IPS DF 6.9 (cell line): ENCODE results near the gene ARHGEF4.

ENCODE experiments used
- DNase-seq: peaks from one replicate; pipeline ENCODE4 v3.0.0-alpha.2; 2013; ENCODE audit warnings: low read depth, low spot score
- H3K27ac ChIP-seq: one replicate; pipeline ENCODE4 v1.5.1; 2013; ENCODE audit warnings: low read length, control low read depth
- H3K27me3 ChIP-seq: 2 replicates; pipeline ENCODE4 v1.6.1; 2013; ENCODE audit warnings: mild to moderate bottlenecking, low read length; ENCODE audit not compliant: control insufficient read depth, insufficient read depth
- H3K36me3 ChIP-seq: 2 replicates; pipeline ENCODE4 v1.6.1; 2013; ENCODE audit warnings: low read length; ENCODE audit not compliant: control insufficient read depth, insufficient read depth
- H3K4me1 ChIP-seq: 2 replicates; pipeline ENCODE4 v1.6.1; 2013; ENCODE audit warnings: low read length; ENCODE audit not compliant: control insufficient read depth, insufficient read depth
- H3K4me3 ChIP-seq: 2 replicates; pipeline ENCODE4 v1.5.1; 2013; ENCODE audit warnings: mild to moderate bottlenecking, low read length
- H3K9me3 ChIP-seq: 2 replicates; pipeline ENCODE4 v1.6.1; 2013; ENCODE audit warnings: low read length, inconsistent platforms; ENCODE audit not compliant: control insufficient read depth, insufficient read depth
- WGBS: extraction: QIAGEN DNeasy Blood & Tissue Kit; methylation state at CpG from one replicate; pipeline ENCODE4 v1.1.7; 2013; ENCODE audit warnings: mixed read lengths, missing lambda C conversion rate; ENCODE audit not compliant: insufficient read length, insufficient coverage; 5-methylcytosine and 5-hydroxymethylcytosine counted together

The ARHGEF4 gene

DNA sequence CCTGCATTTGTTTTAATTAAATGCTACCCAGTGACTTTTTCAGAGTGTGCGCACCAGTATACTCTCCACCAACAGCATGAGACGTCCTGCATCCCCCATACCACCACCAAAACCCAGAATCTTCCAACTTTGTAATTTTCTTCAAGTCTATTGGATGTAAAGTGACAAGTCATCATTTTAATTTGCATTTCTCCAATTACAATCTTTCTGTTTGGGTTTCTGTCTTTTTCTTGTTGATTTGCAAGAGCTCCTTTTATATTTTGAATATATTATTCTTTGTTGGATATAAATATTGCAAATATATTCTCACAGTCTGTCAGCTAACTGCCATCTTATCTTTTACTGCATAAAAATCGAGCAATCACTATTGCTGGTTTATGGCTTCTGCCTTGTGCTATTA lies 160.0 kb downstream of the ARHGEF4 start:
- Histone ChIP-seq H3K4me1 (no peaks in the 10 kb centered on the region), H3K36me3 (no peaks in the 10 kb centered on the region), H3K27me3 (no peaks in the 10 kb centered on the region), H3K9me3 (no peaks in the 10 kb centered on the region), H3K27ac (no peak overlapping the region), H3K4me3 (no peak overlapping the region)
- DNase-seq = no peak
- WGBS = no CpG with 5 or more reads among the region's 3 CpGs

DNA sequence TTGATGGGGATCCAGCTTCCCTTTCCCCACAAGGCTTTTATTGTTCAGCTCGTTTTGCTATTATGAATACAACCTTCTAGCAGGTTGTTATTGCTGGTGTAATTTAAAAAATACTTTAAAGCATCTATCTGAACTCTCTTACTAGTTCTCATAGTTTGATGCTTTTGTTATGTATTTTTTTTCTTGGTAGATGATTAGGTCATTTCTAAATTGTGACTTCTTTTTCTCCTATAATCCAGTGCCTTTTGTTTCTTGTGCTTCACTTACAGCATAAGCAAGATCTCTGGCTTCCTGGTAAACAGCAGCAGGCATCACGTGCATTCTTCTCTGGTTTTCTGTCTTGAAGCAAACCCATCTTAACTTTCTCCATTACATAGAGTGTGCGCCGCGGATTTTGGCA lies 160.5 kb downstream of the ARHGEF4 start:
- Histone ChIP-seq H3K27me3 (no peaks in the 10 kb centered on the region), H3K9me3 (no peaks in the 10 kb centered on the region), H3K4me1 (no peaks in the 10 kb centered on the region), H3K4me3 (no peak overlapping the region), H3K36me3 (no peaks in the 10 kb centered on the region), H3K27ac (no peak overlapping the region)
- WGBS = no CpG with 5 or more reads among the region's 5 CpGs
- no peak for DNase-seq

DNA sequence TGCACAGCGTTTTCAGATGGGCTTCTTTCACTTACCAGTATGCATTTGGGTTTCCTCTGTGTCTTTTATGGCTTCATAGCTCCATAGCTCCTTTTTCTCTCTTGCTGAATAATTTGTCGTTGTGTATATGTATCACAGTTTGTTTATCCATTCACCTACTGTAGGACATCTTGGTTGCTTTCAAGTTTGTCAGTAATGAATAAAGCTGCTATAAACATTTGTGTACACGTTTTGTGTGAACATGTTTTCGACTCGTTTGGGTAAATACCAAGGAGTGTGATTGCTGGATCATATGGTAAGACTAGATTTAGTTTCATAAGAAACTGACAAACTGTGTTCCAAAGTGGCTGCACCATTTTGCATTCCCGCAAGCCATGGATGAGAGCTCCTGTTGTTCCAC lies 161.8 kb downstream of the ARHGEF4 start:
- H3K9me3 ChIP-seq = no peaks in the 10 kb centered on the region
- no peak for DNase-seq
- H3K4me1 ChIP-seq = no peaks in the 10 kb centered on the region
- no peaks in the 10 kb centered on the region for H3K27me3 ChIP-seq
- H3K4me3 ChIP-seq = no peak overlapping the region
- no peak overlapping the region for H3K27ac ChIP-seq
- no peaks in the 10 kb centered on the region for H3K36me3 ChIP-seq
- WGBS = no CpG with 5 or more reads among the region's 6 CpGs

DNA sequence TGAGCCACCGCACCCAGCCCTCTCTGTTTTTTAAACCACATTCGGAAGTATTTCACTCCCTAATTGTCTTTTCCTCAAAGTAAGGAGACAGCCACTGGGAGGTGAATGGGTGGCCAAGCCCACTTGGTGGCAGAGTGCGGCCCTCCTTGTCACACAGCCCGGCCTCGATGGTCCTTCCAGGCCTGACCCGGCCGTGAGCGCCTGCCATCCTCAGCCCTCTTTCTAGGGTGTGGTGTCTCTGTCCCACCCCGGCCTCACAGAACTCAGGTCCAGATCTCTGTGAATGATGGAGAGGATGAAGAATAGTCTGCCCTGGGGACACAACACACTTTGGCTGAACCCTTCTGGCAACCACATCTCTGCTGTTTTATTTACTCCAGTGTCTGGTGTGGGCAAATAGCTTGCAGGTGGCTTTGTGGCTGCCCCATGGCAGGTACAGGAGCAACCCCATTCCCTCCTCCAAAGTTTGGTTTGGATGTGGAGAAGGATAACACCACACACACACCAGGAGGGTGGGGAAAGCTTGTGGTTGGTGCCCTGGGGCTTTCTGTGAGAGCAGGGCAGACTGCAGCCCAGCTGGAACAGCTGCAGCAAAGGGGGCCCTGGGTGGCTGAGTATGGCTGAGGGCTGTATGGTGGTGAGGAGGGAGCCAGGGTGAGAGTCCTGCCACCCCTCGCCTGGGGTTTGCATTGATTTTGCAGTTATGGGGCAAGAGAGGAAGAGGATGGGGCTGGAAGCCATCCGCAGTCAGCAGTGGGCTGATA lies 167.9 kb downstream of the ARHGEF4 start:
- Histone ChIP-seq H3K36me3 (no peaks in the 10 kb centered on the region), H3K4me1 (peaks cover 1% of the 10 kb centered on the region; the same call in 1 of the 2 replicates), H3K27me3 (no peaks in the 10 kb centered on the region), H3K4me3 (no peak overlapping the region), H3K27ac (no peak overlapping the region), H3K9me3 (no peaks in the 10 kb centered on the region)
- no peak for DNase-seq
- no CpG with 5 or more reads among the region's 11 CpGs for whole genome bisulfite sequencing

DNA sequence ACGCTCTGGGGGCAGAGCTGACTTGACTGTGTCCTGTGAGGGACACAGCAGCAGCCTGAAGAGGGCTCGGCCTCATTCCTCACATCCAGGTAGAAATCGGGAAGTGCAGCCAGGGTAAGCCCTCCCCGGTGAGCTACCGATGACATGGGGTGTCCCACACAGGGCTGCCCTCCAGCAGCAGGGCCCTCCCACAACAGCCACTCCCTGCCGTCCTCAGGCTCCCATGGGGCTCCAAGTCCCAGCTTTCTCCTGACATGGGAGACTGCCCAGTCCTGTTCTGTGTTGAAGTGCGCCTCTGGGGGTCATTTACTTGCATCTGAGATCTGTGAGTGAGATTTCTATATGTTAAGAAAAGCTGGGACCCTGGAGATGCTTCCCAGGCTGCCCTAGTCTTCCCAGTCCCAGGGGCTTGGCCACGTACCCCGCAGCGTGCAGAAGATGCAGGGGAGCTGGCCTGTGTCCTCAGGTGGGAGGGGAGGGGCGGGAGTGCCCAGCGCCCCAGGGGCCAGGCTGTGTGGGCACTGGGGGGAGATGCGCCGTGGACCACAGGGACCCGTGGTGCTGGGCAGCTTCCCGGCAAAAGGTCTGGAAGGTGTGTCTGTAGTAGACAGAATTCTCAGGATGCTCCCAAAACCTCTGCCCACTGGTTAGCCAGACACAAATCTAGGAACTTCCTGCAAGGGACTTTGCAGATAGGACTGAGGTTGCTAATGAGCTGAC lies 168.7 kb downstream of the ARHGEF4 start:
- peaks cover 1% of the 10 kb centered on the region; the same call in 1 of the 2 replicates for H3K4me1 ChIP-seq
- H3K27me3 ChIP-seq = no peaks in the 10 kb centered on the region
- H3K36me3 ChIP-seq = no peaks in the 10 kb centered on the region
- no peak overlapping the region for H3K4me3 ChIP-seq
- no CpG with 5 or more reads among the region's 16 CpGs for WGBS
- H3K27ac ChIP-seq = no peak overlapping the region
- no peaks in the 10 kb centered on the region for H3K9me3 ChIP-seq
- DNase-seq = no peak

DNA sequence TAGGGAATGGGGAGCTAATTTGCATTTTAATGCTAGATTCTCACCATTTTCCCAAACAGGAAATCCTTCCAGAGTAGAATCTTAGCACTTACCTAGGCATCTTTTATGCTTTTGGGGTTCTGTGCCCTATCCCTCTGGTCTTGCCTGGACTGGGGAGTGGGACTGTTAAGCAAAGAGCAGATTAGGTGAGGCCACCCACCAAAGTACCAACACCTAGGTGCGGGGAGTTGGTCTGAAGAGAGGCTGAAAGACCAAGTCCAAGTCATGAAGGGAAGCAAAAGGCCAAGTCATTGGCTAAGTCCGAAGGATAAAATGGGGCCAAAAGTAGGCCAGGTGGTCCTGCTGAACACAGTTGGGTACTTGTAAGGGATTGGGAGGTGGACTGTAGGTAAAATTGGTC lies 169.8 kb downstream of the ARHGEF4 start:
- no peak for DNase-seq
- no peaks in the 10 kb centered on the region for H3K9me3 ChIP-seq
- H3K27me3 ChIP-seq = no peaks in the 10 kb centered on the region
- no peak overlapping the region for H3K4me3 ChIP-seq
- no peaks in the 10 kb centered on the region for H3K36me3 ChIP-seq
- WGBS = no CpG with 5 or more reads among the region's 2 CpGs
- H3K27ac ChIP-seq = no peak overlapping the region
- peaks cover 1% of the 10 kb centered on the region; the same call in 1 of the 2 replicates for H3K4me1 ChIP-seq

DNA sequence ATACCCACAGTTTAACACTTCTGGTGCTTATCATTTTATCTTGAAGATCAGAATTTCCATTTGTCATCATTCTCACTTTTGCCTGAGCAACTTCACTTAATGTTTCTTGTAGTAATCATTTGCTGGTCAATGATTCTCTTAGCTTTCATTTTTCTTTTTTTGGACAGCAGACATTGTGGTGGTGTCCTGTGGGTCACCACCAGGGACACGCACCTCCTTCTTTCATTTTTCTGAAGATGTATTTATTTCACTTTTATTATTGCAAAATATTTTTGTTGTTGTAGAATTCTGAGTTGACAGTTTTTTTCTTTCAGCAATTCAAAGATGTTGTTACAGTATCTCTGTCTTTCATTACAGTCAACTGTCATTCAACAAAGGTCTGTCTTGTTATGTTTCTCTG lies 172.3 kb downstream of the ARHGEF4 start:
- WGBS = no CpG with 5 or more reads among the region's 1 CpG

DNA sequence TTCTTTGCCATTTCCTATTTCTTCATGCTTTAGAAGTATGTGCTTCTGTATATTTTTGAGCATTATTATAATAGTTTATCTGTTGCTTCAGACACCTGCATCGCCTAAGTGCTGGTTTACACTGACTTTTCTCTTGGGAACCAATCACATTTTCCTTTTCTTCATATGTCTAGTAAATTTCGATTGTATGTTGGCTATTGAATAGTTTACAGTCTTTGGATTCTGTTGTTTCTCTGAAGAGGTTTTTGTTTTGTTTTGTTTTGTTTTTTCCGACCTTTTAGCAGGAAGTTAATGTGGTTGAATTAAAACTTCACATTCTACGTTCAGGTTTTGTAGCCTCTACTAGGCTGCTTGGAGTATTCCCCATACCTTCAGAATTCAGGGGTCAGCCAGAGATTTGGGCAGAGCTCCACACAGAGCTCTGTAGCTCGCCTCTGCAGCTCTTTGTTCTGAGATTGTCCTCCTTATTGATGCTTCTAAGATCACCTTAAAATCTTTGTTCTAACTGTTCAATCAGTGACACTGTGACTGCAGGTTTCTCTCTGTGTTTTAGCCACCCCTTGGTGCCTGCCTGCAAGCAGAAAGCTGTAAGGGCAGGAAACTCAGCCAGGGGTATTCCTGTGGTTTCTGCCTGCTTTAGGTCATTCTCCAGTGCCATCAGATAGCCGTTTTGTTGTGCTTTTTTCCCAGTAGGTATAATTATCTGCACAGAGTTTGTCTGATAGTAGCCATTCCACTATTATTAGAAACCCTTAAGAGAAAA lies 173.2 kb downstream of the ARHGEF4 start:
- H3K36me3 ChIP-seq = no peaks in the 10 kb centered on the region
- no peak for DNase-seq
- H3K27ac ChIP-seq = no peak overlapping the region
- no peaks in the 10 kb centered on the region for H3K27me3 ChIP-seq
- WGBS = no CpG with 5 or more reads among the region's 6 CpGs
- H3K4me1 ChIP-seq = peaks cover 1% of the 10 kb centered on the region; the same call in 1 of the 2 replicates
- no peak overlapping the region for H3K4me3 ChIP-seq
- no peaks in the 10 kb centered on the region for H3K9me3 ChIP-seq

More for the DNA sequence above, 172.3 kb downstream of the ARHGEF4 start:
- no peaks in the 10 kb centered on the region for H3K36me3 ChIP-seq
- no peak overlapping the region for H3K27ac ChIP-seq
- no peak for DNase-seq
- no peaks in the 10 kb centered on the region for H3K9me3 ChIP-seq
- no peak overlapping the region for H3K4me3 ChIP-seq
- peaks cover 1% of the 10 kb centered on the region; the same call in 1 of the 2 replicates for H3K4me1 ChIP-seq
- H3K27me3 ChIP-seq = no peaks in the 10 kb centered on the region

DNA sequence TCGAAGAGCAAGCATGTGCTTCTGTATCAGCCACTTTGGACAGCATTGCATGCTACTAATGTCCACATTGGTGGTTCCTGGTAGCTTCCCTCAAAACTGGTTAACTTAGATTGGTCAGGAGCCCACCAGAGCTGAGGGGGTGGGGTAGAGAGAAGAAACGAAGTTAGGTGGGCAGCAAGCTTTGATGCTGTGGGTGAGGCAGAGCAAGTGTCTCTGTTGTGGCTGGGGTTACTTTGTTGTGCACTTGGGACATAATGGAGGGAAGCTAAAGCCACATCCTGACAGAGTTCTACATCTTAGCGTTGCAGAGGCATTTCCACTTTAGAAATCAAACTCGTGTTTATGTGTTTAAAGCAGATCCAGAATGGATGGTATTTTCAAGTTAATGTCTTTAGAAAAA lies 173.9 kb downstream of the ARHGEF4 start:
- Histone ChIP-seq H3K27ac (no peak overlapping the region), H3K9me3 (no peaks in the 10 kb centered on the region), H3K4me1 (peaks cover 1% of the 10 kb centered on the region; the same call in 1 of the 2 replicates), H3K36me3 (no peaks in the 10 kb centered on the region), H3K4me3 (no peak overlapping the region), H3K27me3 (no peaks in the 10 kb centered on the region)
- DNase-seq = no peak
- WGBS = no CpG with 5 or more reads among the region's 4 CpGs

DNA sequence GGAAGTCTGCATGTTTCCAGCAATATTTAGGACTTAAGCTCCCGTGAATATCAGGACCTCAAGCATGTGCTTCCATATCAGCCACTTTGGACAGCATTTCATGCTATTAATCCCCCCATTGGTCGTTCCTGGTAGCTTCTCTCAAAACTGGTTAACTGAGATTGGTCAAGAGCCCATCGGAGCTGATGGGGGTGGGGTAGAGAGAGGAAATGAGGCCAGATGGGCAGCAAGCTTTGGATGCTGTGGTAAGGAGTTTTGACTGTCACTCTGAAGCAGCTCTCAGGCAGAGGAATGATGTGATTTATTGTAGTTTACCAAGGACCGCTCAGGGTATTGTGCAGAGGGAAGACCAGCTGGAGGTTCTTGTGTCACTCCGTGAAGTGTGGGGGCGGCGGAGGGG lies 174.8 kb downstream of the ARHGEF4 start:
- Histone ChIP-seq H3K36me3 (no peaks in the 10 kb centered on the region), H3K4me1 (peaks cover 1% of the 10 kb centered on the region; the same call in 1 of the 2 replicates), H3K9me3 (no peaks in the 10 kb centered on the region), H3K27me3 (no peaks in the 10 kb centered on the region), H3K27ac (no peak overlapping the region), H3K4me3 (no peak overlapping the region)
- no CpG with 5 or more reads among the region's 7 CpGs for WGBS
- DNase-seq = no peak
